Measurements from ENCODE around the gene RAP1B.

The RAP1B gene

GRCh38 chr12:68611094-68611805, 551 bp downstream of the RAP1B start:
- peak overlapping the region; percentile 86 for H3K4me3 ChIP-seq (ENCODE audit: low read depth, low read length)

- H3K4me3 ChIP-seq (ENCODE audit: low read depth, low read length), result peak overlapping the region; percentile 86
These were observed 1.1 kb downstream of the RAP1B start for GRCh38 chr12:68611806-68612160.

- H3K4me3 ChIP-seq (ENCODE audit: low read depth, low read length), result peak overlapping the region; percentile 86
These were observed 1.5 kb downstream of the RAP1B start for GRCh38 chr12:68612202-68612601.

- no peak overlapping the region for H3K4me3 ChIP-seq (ENCODE audit: low read depth, low read length)
These were observed 2.0 kb downstream of the RAP1B start for GRCh38 chr12:68612697-68613096.

- H3K4me3 ChIP-seq (ENCODE audit: low read depth, low read length), result no peak overlapping the region
These were observed 2.7 kb downstream of the RAP1B start for GRCh38 chr12:68613209-68613904.

GRCh38 chr12:68614105-68614679, 3.5 kb downstream of the RAP1B start:
- H3K4me3 ChIP-seq (ENCODE audit: low read depth, low read length), result no peak overlapping the region

- H3K4me3 ChIP-seq (ENCODE audit: low read depth, low read length), result no peak overlapping the region
These were observed 4.1 kb downstream of the RAP1B start for GRCh38 chr12:68614769-68615168.

GRCh38 chr12:68617160-68617926, 6.6 kb downstream of the RAP1B start:
- no peak overlapping the region for H3K4me3 ChIP-seq (ENCODE audit: low read depth, low read length)

- no peak overlapping the region for H3K4me3 ChIP-seq (ENCODE audit: low read depth, low read length)
These were observed 8.8 kb downstream of the RAP1B start for GRCh38 chr12:68619541-68619940.

GRCh38 chr12:68620519-68621471, 10.1 kb downstream of the RAP1B start:
- no peak overlapping the region for H3K4me3 ChIP-seq (ENCODE audit: low read depth, low read length)

GRCh38 chr12:68621472-68622081, 10.9 kb downstream of the RAP1B start:
- no peak overlapping the region for H3K4me3 ChIP-seq (ENCODE audit: low read depth, low read length)

GRCh38 chr12:68622250-68622649, 11.6 kb downstream of the RAP1B start:
- H3K4me3 ChIP-seq (ENCODE audit: low read depth, low read length), result no peak overlapping the region

- no peak overlapping the region for H3K4me3 ChIP-seq (ENCODE audit: low read depth, low read length)
These were observed 12.4 kb downstream of the RAP1B start for GRCh38 chr12:68623059-68623458.

GRCh38 chr12:68623984-68624383, 13.3 kb downstream of the RAP1B start:
- no peak overlapping the region for H3K4me3 ChIP-seq (ENCODE audit: low read depth, low read length)

- H3K4me3 ChIP-seq (ENCODE audit: low read depth, low read length), result no peak overlapping the region
These were observed 14.2 kb downstream of the RAP1B start for GRCh38 chr12:68624933-68625332.

- no peak overlapping the region for H3K4me3 ChIP-seq (ENCODE audit: low read depth, low read length)
These were observed 17.1 kb downstream of the RAP1B start for GRCh38 chr12:68627673-68628319.

GRCh38 chr12:68628698-68629097, 18.0 kb downstream of the RAP1B start:
- H3K4me3 ChIP-seq (ENCODE audit: low read depth, low read length), result no peak overlapping the region

GRCh38 chr12:68630050-68630449, 19.4 kb downstream of the RAP1B start:
- H3K4me3 ChIP-seq (ENCODE audit: low read depth, low read length), result no peak overlapping the region

GRCh38 chr12:68630598-68630997, 19.9 kb downstream of the RAP1B start:
- H3K4me3 ChIP-seq (ENCODE audit: low read depth, low read length), result no peak overlapping the region

All from iPS-11a (cell line).